AG10803 (cell line): ENCODE results near the gene GIPC3.
"Not testable (repeated sequence)": the region's sequence is repeated elsewhere in the genome, so short reads cannot be mapped to it uniquely, and the experiment has no call there.

Experiments
- DNase-seq: peaks from one replicate; pipeline ENCODE4 v3.0.0; 2010; ENCODE audit warnings: low read depth
- H3K4me3 ChIP-seq: 2 replicates; pipeline ENCODE4 v1.5.1; 2011; ENCODE audit warnings: mild to moderate bottlenecking, low read length, control low read depth
- CTCF ChIP-seq: conservative IDR thresholded peaks from 2 replicates; pipeline ENCODE4 v1.5.1; 2011; ENCODE audit warnings: mild to moderate bottlenecking, low read length, control low read depth, inconsistent platforms

GIPC3 gene

DNA sequence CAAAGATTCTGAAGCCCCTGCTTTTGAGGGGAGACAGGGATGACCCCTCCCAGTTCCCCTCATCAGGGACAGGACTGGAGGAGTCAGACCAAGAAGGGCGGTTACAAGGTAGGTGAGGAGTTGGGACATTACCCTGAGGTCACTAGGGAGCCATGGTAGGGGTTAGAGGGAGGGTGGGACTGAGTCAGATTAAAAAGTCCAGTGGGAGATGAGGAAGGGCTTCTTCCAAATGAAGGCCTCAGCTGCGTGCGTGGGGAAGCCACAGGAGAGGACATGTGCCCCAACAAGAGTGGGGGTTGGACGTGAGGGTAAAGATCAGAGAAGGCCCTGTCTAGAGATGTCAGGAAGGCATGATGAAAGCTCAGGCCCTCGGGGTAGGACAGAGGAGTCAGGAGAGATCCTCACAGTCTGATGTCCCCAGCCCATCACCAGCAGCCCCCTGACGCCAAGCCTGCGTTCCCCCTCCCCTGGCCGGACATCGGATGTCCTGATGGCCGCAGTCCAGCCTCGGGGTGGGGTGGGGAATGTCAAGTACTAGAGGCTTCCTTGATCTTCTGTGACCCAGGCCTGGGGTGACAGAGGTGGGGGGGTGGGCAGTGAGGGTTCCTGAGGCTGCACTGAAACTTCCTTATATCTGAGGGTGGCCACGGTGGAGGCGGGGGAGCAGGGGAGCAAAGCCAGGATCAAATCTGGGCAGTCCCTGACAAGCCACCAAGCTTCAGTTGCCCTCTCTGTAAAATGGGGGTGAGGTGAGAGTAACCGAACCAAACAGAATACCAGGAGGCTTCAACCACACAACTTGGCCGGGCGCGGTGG, 21.4 kb upstream of the GIPC3 start:
- TF ChIP-seq CTCF, result no peak
- DNase-seq, result no peak
- H3K4me3 ChIP-seq, result no peak overlapping the region

DNA sequence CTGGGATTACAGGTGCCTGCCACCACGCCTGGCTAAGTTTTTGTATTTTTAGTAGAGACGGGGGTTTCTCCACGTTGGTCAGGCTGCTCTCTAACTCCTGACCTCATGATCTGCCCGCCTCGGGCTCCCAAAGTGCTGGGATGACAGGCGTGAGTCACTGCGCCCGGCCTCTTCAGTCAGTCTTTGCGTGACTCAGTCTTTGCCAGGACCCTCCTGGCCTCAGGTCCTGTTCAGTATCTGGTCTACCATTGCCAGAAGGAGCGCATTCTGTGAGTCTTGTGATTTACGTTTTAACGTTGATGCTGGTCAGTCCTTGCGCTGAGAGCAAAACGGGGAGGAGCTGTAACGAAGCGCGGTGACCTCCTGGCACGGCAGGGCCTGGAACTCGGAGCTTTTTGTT, 20.1 kb upstream of the GIPC3 start:
- no peak overlapping the region for H3K4me3 ChIP-seq
- DNase-seq, result no peak
- no peak for TF ChIP-seq CTCF

- DNase-seq, result not testable (repeated sequence)
Measured at GRCh38 chr19:3570042-3570441, 15.2 kb upstream of the GIPC3 start.

DNA sequence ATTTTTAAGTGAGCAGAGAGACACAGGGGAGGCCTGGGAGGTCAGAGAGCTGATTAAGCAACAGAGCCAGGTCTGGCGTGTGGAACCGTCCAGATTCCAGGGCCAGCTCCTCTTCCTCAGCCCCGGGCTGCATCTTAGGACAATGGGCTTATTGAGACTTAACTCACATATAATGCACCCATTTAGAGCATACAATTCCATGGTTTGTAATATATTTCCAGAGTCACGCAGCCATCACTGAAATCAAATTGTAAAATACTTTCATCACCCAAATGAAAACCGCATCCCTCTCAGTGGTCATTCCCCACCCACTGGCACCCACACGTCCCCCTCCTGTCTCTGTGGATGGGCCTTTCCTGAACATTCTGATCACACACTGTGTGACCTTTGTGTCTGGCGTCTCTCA, 14.7 kb upstream of the GIPC3 start:
- no peak overlapping the region for H3K4me3 ChIP-seq

More at GRCh38 chr19:3570042-3570441, 15.2 kb upstream of the GIPC3 start:
- not testable (repeated sequence) for H3K4me3 ChIP-seq

GRCh38 chr19:3572132-3572854, 13.0 kb upstream of the GIPC3 start:
- peak; percentile 100 for DNase-seq
- peak overlapping the region; percentile 78 for H3K4me3 ChIP-seq
- no peak for TF ChIP-seq CTCF

More for the DNA sequence above, 14.7 kb upstream of the GIPC3 start:
- DNase-seq, result no peak
- no peak for TF ChIP-seq CTCF

DNA sequence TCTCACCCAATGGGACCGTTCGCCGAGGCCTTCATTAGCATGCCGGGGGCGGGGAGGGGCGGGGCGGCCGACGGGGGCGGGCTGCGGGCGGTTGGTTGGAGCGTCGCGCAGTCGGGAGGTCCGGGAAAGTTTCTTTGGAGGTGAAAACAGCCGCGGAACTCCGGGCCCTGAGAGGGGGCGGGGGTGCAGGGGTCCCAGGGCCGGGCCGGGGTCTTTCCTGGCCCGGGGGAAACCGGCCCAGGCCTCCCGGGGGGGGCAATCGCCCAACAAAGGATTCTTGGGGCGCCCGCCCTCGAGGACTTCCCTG, 12.5 kb upstream of the GIPC3 start, which contains the start of gene HMG20B:
TSS of gene HMG20B (plus strand) at position 90 of the 307 bp plus-strand sequence. CDS start 366 bp downstream, outside the sequence.
- no peak for TF ChIP-seq CTCF
- peak within 1 kb of the TSS; percentile 80 for H3K4me3 ChIP-seq

GRCh38 chr19:3573162-3573857, 12.0 kb upstream of the GIPC3 start:
- no peak for DNase-seq
- H3K4me3 ChIP-seq, result peak overlapping the region; percentile 80
- no peak for TF ChIP-seq CTCF

More for the DNA sequence above, 12.5 kb upstream of the GIPC3 start, which contains the start of gene HMG20B:
- DNase-seq, result no peak
